T-helper 1 cell treated with Interleukin-12 subunit alpha and Interleukin-12 subunit beta and Interleukin-4 antibody, amounts not matched to agents 30 μg/mL and 1 μg/mL, for 36 hours (primary cell): Measurements from ENCODE around the gene DIO3.

ENCODE experiments used
- H3K27ac Mint-ChIP-seq: one replicate; pipeline ENCODE4 v1.8.0; 2021; ENCODE audit warnings: mild to moderate bottlenecking, mixed read lengths
- H3K27me3 Mint-ChIP-seq: one replicate; pipeline ENCODE4 v1.8.0; 2021; ENCODE audit warnings: low read depth, mixed read lengths
- H3K36me3 Mint-ChIP-seq: one replicate; pipeline ENCODE4 v1.8.0; 2021; ENCODE audit warnings: low read depth, mixed read lengths
- H3K4me1 Mint-ChIP-seq: one replicate; pipeline ENCODE4 v1.8.0; 2021; ENCODE audit warnings: low read depth, mixed read lengths
- H3K4me3 Mint-ChIP-seq: one replicate; pipeline ENCODE4 v1.8.0; 2021; ENCODE audit warnings: mild to moderate bottlenecking, moderate library complexity, mixed read lengths
- H3K9me3 Mint-ChIP-seq: one replicate; pipeline ENCODE4 v1.8.0; 2021; ENCODE audit warnings: mixed read lengths

Gene DIO3

GRCh38 chr14:101535232-101535631, 26.1 kb upstream of the DIO3 start:
- H3K4me1 Mint-ChIP-seq: peaks cover 4% of the 10 kb centered on the region
- no peaks in the 10 kb centered on the region for H3K9me3 Mint-ChIP-seq
- no peaks in the 10 kb centered on the region for H3K36me3 Mint-ChIP-seq
- H3K27me3 Mint-ChIP-seq: peaks cover 3% of the 10 kb centered on the region
- no peak overlapping the region for H3K4me3 Mint-ChIP-seq
- peak overlapping the region; percentile 56 for H3K27ac Mint-ChIP-seq

GRCh38 chr14:101535701-101536207, 25.5 kb upstream of the DIO3 start:
- peaks cover 3% of the 10 kb centered on the region for H3K27me3 Mint-ChIP-seq
- H3K9me3 Mint-ChIP-seq: no peaks in the 10 kb centered on the region
- peak overlapping the region; percentile 18 for H3K4me3 Mint-ChIP-seq
- peaks cover 4% of the 10 kb centered on the region for H3K4me1 Mint-ChIP-seq
- peak overlapping the region; percentile 46 for H3K27ac Mint-ChIP-seq
- no peaks in the 10 kb centered on the region for H3K36me3 Mint-ChIP-seq

- Mint-ChIP-seq H3K27me3 (no peaks in the 10 kb centered on the region), H3K27ac (no peak overlapping the region), H3K36me3 (no peaks in the 10 kb centered on the region), H3K9me3 (no peaks in the 10 kb centered on the region), H3K4me3 (no peak overlapping the region), H3K4me1 (peaks cover 4% of the 10 kb centered on the region)
Observed at GRCh38 chr14:101537286-101537685, 24.0 kb upstream of the DIO3 start.

- no peaks in the 10 kb centered on the region for H3K36me3 Mint-ChIP-seq
- no peaks in the 10 kb centered on the region for H3K27me3 Mint-ChIP-seq
- H3K9me3 Mint-ChIP-seq: peaks cover 3% of the 10 kb centered on the region
- H3K4me3 Mint-ChIP-seq: no peak overlapping the region
- no peak overlapping the region for H3K27ac Mint-ChIP-seq
- peaks cover 4% of the 10 kb centered on the region for H3K4me1 Mint-ChIP-seq
Observed at GRCh38 chr14:101538878-101539277, 22.4 kb upstream of the DIO3 start.

- no peaks in the 10 kb centered on the region for H3K36me3 Mint-ChIP-seq
- peaks cover 4% of the 10 kb centered on the region for H3K4me1 Mint-ChIP-seq
- no peak overlapping the region for H3K27ac Mint-ChIP-seq
- H3K9me3 Mint-ChIP-seq: peaks cover 8% of the 10 kb centered on the region
- H3K27me3 Mint-ChIP-seq: no peaks in the 10 kb centered on the region
- H3K4me3 Mint-ChIP-seq: no peak overlapping the region
Observed at GRCh38 chr14:101539880-101540279, 21.4 kb upstream of the DIO3 start.

- Mint-ChIP-seq H3K4me3 (no peak overlapping the region), H3K4me1 (peaks cover 3% of the 10 kb centered on the region), H3K36me3 (no peaks in the 10 kb centered on the region), H3K27ac (no peak overlapping the region), H3K27me3 (no peaks in the 10 kb centered on the region), H3K9me3 (peaks cover 8% of the 10 kb centered on the region)
Observed at GRCh38 chr14:101540481-101541462, 20.5 kb upstream of the DIO3 start.

- Mint-ChIP-seq H3K27me3 (no peaks in the 10 kb centered on the region), H3K36me3 (no peaks in the 10 kb centered on the region), H3K4me3 (no peak overlapping the region), H3K27ac (no peak overlapping the region), H3K9me3 (peaks cover 8% of the 10 kb centered on the region), H3K4me1 (no peaks in the 10 kb centered on the region)
Observed at GRCh38 chr14:101542391-101542790, 18.9 kb upstream of the DIO3 start.

GRCh38 chr14:101543814-101544213, 17.5 kb upstream of the DIO3 start:
- peaks cover 8% of the 10 kb centered on the region for H3K9me3 Mint-ChIP-seq
- no peak overlapping the region for H3K4me3 Mint-ChIP-seq
- no peaks in the 10 kb centered on the region for H3K4me1 Mint-ChIP-seq
- no peaks in the 10 kb centered on the region for H3K36me3 Mint-ChIP-seq
- H3K27me3 Mint-ChIP-seq: no peaks in the 10 kb centered on the region
- no peak overlapping the region for H3K27ac Mint-ChIP-seq

- Mint-ChIP-seq H3K27ac (no peak overlapping the region), H3K9me3 (peaks cover 8% of the 10 kb centered on the region), H3K4me1 (no peaks in the 10 kb centered on the region), H3K36me3 (no peaks in the 10 kb centered on the region), H3K27me3 (no peaks in the 10 kb centered on the region), H3K4me3 (no peak overlapping the region)
Observed at GRCh38 chr14:101544550-101544949, 16.7 kb upstream of the DIO3 start.

- Mint-ChIP-seq H3K27ac (no peak overlapping the region), H3K4me1 (no peaks in the 10 kb centered on the region), H3K27me3 (no peaks in the 10 kb centered on the region), H3K36me3 (no peaks in the 10 kb centered on the region), H3K4me3 (no peak overlapping the region), H3K9me3 (peaks cover 8% of the 10 kb centered on the region)
Observed at GRCh38 chr14:101546706-101547105, 14.6 kb upstream of the DIO3 start.

- Mint-ChIP-seq H3K27ac (no peak overlapping the region), H3K4me1 (no peaks in the 10 kb centered on the region), H3K27me3 (no peaks in the 10 kb centered on the region), H3K4me3 (no peak overlapping the region), H3K36me3 (no peaks in the 10 kb centered on the region), H3K9me3 (peaks cover 8% of the 10 kb centered on the region)
Observed at GRCh38 chr14:101547107-101547738, 14.1 kb upstream of the DIO3 start.

GRCh38 chr14:101547961-101548669, 13.2 kb upstream of the DIO3 start:
- H3K27ac Mint-ChIP-seq: no peak overlapping the region
- no peaks in the 10 kb centered on the region for H3K27me3 Mint-ChIP-seq
- no peaks in the 10 kb centered on the region for H3K4me1 Mint-ChIP-seq
- peaks cover 8% of the 10 kb centered on the region for H3K9me3 Mint-ChIP-seq
- H3K4me3 Mint-ChIP-seq: no peak overlapping the region
- H3K36me3 Mint-ChIP-seq: no peaks in the 10 kb centered on the region

GRCh38 chr14:101548710-101549109, 12.6 kb upstream of the DIO3 start:
- Mint-ChIP-seq H3K4me1 (no peaks in the 10 kb centered on the region), H3K36me3 (no peaks in the 10 kb centered on the region), H3K4me3 (no peak overlapping the region), H3K27ac (no peak overlapping the region), H3K9me3 (peaks cover 7% of the 10 kb centered on the region), H3K27me3 (no peaks in the 10 kb centered on the region)

- H3K27ac Mint-ChIP-seq: no peak overlapping the region
- peaks cover 3% of the 10 kb centered on the region for H3K9me3 Mint-ChIP-seq
- H3K27me3 Mint-ChIP-seq: no peaks in the 10 kb centered on the region
- H3K4me3 Mint-ChIP-seq: no peak overlapping the region
- no peaks in the 10 kb centered on the region for H3K36me3 Mint-ChIP-seq
- H3K4me1 Mint-ChIP-seq: no peaks in the 10 kb centered on the region
Observed at GRCh38 chr14:101549154-101549553, 12.1 kb upstream of the DIO3 start.
